ENCODE measurements around the gene DOCK2.

DOCK2 gene

DNA sequence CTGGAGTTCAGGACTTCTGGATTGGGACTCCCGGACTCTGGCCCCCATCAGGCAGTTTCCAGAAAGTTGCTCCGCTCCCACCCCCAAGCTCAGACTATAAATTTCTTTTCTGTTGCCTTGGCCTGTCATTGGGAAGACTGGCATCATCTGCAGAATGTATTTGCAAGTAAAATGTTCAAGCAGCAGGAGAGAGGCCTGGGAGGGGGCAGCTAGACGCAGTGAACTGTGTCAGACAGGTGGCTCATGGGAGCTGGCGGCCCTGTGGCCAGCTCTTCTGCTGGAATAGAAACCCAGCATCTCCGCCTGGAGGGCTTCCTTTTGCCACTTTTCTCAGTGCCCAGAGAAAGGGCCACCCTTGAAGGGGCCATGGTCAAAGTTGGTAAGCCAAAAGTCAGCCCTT, 327.2 kb downstream of the DOCK2 start:
- no peak for TF ChIP-seq Cebpa-rat (IDR thresholded peaks at IDR 0.05)
- Histone ChIP-seq H3K9ac (no peak overlapping the region), H3K4me2 (no peak overlapping the region), H3K4me1 (peaks cover 0 to 10% (median 0%) of the 10 kb centered on the region in 10 experiments; a peak in 3 of 20 replicates), H3K9me3 (replicated peaks in 1 of 11) (no peaks in the 10 kb centered on the region), H3K27me3 (no peaks in the 10 kb centered on the region), H3K4me3 (no peak overlapping the region), H3K27ac (no peak overlapping the region), H3K36me3 (peaks cover 0 to 89% (median 0%) of the 10 kb centered on the region in 11 experiments; a peak in 9 of 22 replicates), H4K20me1 (peaks cover 0 to 88% (median 0%) of the 10 kb centered on the region in 11 experiments; a peak in 7 of 22 replicates)

DNA sequence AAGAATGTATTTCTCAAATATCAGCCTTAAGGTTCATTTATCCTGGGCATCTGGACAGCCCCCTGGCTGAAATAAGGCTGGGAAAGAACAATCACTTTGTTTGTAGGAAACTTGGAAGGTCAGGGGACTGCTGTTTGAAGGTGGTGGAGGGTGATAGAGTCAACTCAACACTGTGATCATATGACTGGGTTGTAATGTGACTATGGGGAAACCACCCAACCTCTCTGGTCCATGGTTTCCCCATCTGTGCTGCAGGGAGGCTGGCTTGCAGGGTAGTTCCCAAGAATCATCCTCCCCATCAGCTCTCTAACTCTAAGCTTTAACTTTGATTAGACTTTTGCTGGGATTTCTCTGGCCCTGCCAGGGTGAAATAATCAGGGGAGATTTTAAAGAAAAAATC, 333.3 kb downstream of the DOCK2 start:
- H3K4me3 ChIP-seq = no peak overlapping the region
- peak overlapping the region in 3 of 11 experiments; percentile 8 to 60 (median 51); a peak in 4 of 22 replicates for H3K4me2 ChIP-seq
- no peak overlapping the region for H3K27ac ChIP-seq
- TF ChIP-seq Cebpa-rat (IDR thresholded peaks at IDR 0.05) = no peak
- H3K9me3 ChIP-seq (replicated peaks in 1 of 11) = no peaks in the 10 kb centered on the region
- H3K27me3 ChIP-seq = no peaks in the 10 kb centered on the region
- peaks cover 0 to 69% (median 12%) of the 10 kb centered on the region in 11 experiments; a peak in 12 of 22 replicates for H3K36me3 ChIP-seq
- no peak overlapping the region for H3K9ac ChIP-seq
- peaks cover 0 to 30% (median 2%) of the 10 kb centered on the region in 10 experiments; a peak in 8 of 20 replicates for H3K4me1 ChIP-seq
- peaks cover 0 to 95% (median 0%) of the 10 kb centered on the region in 11 experiments; a peak in 7 of 22 replicates for H4K20me1 ChIP-seq

DNA sequence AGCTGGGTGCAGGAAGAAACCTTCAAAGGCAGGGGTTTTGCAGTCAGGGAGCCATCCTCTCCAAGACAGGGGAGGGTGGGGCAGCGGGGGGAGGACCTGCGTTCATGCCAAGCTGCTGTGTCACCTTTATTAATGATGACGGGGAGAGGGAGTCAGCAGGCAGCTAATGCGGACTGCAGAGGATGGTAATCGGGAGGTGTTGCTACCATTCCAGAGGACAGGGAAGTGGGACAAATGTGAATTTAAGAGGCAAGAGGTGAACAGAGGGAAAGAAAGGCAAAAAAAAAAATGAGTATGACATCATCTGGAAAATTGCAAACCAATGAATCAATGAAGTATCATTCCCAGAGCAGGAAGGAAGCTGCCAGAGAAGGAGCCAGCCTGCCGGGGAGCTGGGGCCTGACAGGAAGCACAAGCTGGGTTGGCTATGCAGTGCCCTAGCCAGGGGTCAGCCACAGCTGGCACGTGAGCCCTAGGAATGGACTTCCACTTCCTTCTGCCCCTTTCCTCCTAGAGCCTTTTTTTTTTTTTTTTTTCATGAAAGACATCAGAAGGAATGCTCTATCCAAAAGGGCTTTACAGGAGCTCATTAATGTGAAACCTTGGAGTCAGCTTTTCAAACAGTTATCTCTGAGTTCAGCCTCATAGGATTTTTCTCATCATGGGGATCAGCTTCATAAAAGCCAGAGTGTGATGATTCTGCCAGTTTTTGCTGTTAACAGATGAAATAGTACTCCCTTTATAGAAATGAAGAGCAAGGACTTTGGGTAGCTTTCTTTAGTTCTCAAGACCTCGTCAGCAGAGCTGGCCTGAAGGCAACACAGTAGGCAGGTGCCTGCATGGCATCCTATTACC, 334.1 kb downstream of the DOCK2 start:
- H3K27me3 ChIP-seq = no peaks in the 10 kb centered on the region
- H3K9me3 ChIP-seq (replicated peaks in 1 of 11) = no peaks in the 10 kb centered on the region
- H3K9ac ChIP-seq = no peak overlapping the region
- H3K4me1 ChIP-seq = peaks cover 0 to 30% (median 2%) of the 10 kb centered on the region in 10 experiments; a peak in 8 of 20 replicates
- H3K27ac ChIP-seq = 0 out of 22 replicates have a peak overlapping the region, but pooled peaks of 1 of the 11 experiments have one; percentile 13
- no peak for TF ChIP-seq Cebpa-rat (IDR thresholded peaks at IDR 0.05)
- H4K20me1 ChIP-seq = peaks cover 0 to 89% (median 0%) of the 10 kb centered on the region in 11 experiments; a peak in 7 of 22 replicates
- peaks cover 0 to 68% (median 12%) of the 10 kb centered on the region in 11 experiments; a peak in 11 of 22 replicates for H3K36me3 ChIP-seq
- no peak overlapping the region for H3K4me3 ChIP-seq
- peak overlapping the region in 3 of 11 experiments; percentile 8 to 60 (median 51); a peak in 5 of 22 replicates for H3K4me2 ChIP-seq

DNA sequence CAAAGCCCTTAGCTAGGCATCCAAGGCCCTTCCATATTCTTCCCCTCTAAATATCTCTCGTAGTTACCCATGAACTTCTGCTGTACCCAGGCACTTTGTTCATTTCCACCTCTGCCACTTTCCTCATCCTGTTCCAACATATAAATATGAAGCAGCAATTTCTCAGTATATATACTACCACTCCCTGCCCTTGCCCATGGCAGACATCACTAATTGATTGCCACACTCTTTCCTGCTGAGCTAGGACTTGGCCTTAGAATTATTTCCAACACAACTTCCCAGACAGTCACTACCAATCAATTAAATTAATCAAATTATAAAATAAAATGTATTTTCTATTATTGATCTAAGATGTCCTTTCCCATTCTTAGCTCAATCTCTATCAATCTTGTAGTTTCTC, 334.7 kb downstream of the DOCK2 start:
- Histone ChIP-seq H4K20me1 (peaks cover 0 to 89% (median 0%) of the 10 kb centered on the region in 11 experiments; a peak in 7 of 22 replicates), H3K27me3 (no peaks in the 10 kb centered on the region), H3K4me2 (0 out of 22 replicates have a peak overlapping the region, but pooled peaks of 1 of the 11 experiments have one; percentile 51), H3K9ac (no peak overlapping the region), H3K4me3 (no peak overlapping the region), H3K9me3 (replicated peaks in 1 of 11) (no peaks in the 10 kb centered on the region), H3K27ac (no peak overlapping the region), H3K4me1 (peaks cover 0 to 30% (median 2%) of the 10 kb centered on the region in 10 experiments; a peak in 8 of 20 replicates), H3K36me3 (peaks cover 0 to 66% (median 11%) of the 10 kb centered on the region in 11 experiments; a peak in 11 of 22 replicates)
- TF ChIP-seq Cebpa-rat (IDR thresholded peaks at IDR 0.05) = no peak

DNA sequence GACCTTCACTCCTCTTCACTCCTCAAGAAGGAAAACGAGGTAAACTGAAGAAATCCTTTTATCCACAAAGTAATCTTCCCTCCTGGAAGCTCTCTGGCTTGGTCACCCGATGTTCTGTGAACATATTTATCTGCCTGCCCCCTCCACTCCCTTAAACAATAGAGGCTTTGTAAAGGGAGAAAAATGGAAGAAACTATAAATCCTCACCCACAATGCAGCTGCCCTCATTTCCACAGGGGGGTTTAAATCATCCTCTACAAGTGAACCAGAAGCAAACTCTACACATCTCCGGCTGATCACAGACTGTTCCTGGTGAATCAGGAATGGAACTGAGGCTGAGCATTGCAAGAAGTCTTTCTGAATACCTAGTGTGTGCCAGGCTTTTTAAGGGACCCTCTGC, 336.0 kb downstream of the DOCK2 start:
- no peaks in the 10 kb centered on the region for H3K9me3 ChIP-seq (replicated peaks in 1 of 11)

DNA sequence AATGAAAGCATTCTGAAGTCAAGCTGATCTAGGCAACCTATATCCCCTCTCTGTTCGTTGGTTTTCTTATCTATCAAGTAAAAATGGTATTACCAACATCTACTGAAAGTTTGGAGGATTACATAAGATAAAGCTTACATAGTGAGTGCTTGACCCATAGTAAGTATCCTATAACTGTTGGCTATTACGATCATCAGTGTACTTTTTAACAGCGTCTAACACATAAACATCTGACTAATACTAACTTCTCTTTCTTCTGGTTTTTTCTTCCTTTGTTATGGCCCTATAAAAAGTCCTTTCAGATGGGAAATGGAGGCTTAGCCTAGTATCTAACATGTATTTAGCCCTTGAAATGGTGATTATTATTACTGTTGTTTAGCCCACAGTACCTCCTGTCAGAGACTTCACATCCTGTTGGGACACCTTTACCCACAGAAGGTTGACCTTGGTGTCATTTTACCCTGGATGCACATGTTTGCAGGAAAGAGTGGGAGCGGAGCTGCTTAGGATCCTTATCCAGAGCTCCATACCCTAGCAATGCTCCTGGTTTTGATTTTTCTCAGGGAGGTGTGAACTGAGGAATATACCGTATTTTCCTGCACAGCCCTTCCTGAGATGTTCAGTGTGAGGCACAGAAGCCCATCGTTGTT, 337.2 kb downstream of the DOCK2 start:
- Histone ChIP-seq H3K4me1 (peaks cover 0 to 28% (median 2%) of the 10 kb centered on the region in 10 experiments; a peak in 8 of 20 replicates), H4K20me1 (peaks cover 0 to 89% (median 0%) of the 10 kb centered on the region in 11 experiments; a peak in 8 of 22 replicates), H3K9me3 (replicated peaks in 1 of 11) (no peaks in the 10 kb centered on the region), H3K9ac (no peak overlapping the region), H3K36me3 (peaks cover 0 to 72% (median 11%) of the 10 kb centered on the region in 11 experiments; a peak in 10 of 22 replicates), H3K27ac (no peak overlapping the region), H3K4me2 (no peak overlapping the region), H3K27me3 (no peaks in the 10 kb centered on the region), H3K4me3 (no peak overlapping the region)
- no peak for TF ChIP-seq Cebpa-rat (IDR thresholded peaks at IDR 0.05)

More for the DNA sequence above, 336.0 kb downstream of the DOCK2 start:
- H3K36me3 ChIP-seq = peaks cover 0 to 70% (median 11%) of the 10 kb centered on the region in 11 experiments; a peak in 10 of 22 replicates
- no peak overlapping the region for H3K9ac ChIP-seq
- H3K4me3 ChIP-seq = no peak overlapping the region
- no peak overlapping the region for H3K27ac ChIP-seq
- H3K27me3 ChIP-seq = no peaks in the 10 kb centered on the region
- H3K4me2 ChIP-seq = no peak overlapping the region
- H4K20me1 ChIP-seq = peaks cover 0 to 89% (median 0%) of the 10 kb centered on the region in 11 experiments; a peak in 8 of 22 replicates
- peaks cover 0 to 30% (median 2%) of the 10 kb centered on the region in 10 experiments; a peak in 8 of 20 replicates for H3K4me1 ChIP-seq
- TF ChIP-seq Cebpa-rat (IDR thresholded peaks at IDR 0.05) = no peak

DNA sequence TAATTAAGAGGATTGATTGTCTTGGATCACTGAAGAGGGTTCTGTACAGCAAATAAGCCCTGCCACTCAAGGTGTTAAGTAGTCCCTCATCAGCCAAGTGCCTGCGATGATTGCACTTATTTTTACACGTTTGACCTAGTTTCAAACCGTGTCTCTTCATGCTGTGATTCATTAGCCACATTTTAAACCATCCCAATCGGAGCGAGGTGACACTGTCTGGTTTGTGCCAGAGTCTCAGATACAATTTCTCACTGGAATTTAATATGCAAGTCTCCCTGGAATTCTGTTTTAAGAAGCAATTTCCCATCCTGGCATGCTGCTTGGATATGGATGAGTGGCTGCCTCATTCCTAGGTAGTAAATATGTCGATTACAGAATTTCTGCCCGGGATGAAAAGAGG, 341.6 kb downstream of the DOCK2 start:
- no peak overlapping the region for H3K4me2 ChIP-seq
- peaks cover 0 to 79% (median 0%) of the 10 kb centered on the region in 11 experiments; a peak in 8 of 22 replicates for H4K20me1 ChIP-seq
- no peak overlapping the region for H3K27ac ChIP-seq
- H3K9me3 ChIP-seq (replicated peaks in 1 of 11) = no peaks in the 10 kb centered on the region
- no peak overlapping the region for H3K4me3 ChIP-seq
- peaks cover 6 to 88% (median 15%) of the 10 kb centered on the region in 11 experiments for H3K36me3 ChIP-seq
- no peak overlapping the region for H3K9ac ChIP-seq
- H3K27me3 ChIP-seq = no peaks in the 10 kb centered on the region
- no peak for TF ChIP-seq Cebpa-rat (IDR thresholded peaks at IDR 0.05)
- H3K4me1 ChIP-seq = peaks cover 0 to 7% (median 0%) of the 10 kb centered on the region in 10 experiments; a peak in 1 of 20 replicates

DNA sequence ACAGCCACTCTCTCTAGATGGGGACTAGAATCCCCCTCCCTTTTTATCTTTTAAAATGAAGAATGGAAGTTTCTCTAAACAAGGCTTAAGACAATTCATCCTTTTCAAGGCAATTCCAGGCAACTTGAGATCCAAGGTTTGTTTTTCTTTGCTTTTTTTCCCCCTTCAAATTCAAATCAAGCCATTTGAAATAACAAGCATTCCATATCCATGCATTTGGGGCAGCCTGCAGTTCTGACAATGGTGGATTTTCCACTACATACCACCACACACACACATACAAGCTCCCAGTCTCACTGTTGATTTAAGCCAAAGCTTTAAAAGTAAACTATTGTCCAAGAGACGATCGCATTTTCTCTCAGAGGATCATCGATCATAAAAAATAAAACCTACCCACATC, 342.8 kb downstream of the DOCK2 start:
- Histone ChIP-seq H4K20me1 (peaks cover 0 to 68% (median 0%) of the 10 kb centered on the region in 11 experiments; a peak in 8 of 22 replicates), H3K9me3 (replicated peaks in 1 of 11) (no peaks in the 10 kb centered on the region), H3K27me3 (no peaks in the 10 kb centered on the region), H3K27ac (no peak overlapping the region), H3K36me3 (peaks cover 14 to 88% (median 26%) of the 10 kb centered on the region in 11 experiments), H3K4me3 (no peak overlapping the region), H3K9ac (no peak overlapping the region), H3K4me1 (peaks cover 0 to 7% (median 0%) of the 10 kb centered on the region in 10 experiments; a peak in 1 of 20 replicates), H3K4me2 (no peak overlapping the region)
- TF ChIP-seq Cebpa-rat (IDR thresholded peaks at IDR 0.05) = no peak
